ENCODE results near the gene ZSWIM5.

DNA sequence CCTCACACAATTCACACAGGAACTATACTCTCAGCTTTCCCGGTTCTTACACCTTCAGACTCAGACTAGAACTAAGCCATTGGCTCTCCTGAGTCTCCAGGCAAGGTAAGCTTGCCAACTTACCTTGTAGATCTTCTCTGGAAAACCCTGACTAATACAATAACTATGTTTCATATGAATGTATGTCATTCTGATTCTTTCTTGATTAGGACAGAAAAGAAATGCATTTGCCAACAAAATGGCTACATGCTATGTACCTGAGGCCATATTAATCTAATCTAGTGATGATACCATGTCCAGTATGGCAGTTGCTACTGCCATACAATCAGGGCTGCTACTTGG is 9.8 kb upstream of the ZSWIM5 start:
- TF ChIP-seq, protein P1, sequence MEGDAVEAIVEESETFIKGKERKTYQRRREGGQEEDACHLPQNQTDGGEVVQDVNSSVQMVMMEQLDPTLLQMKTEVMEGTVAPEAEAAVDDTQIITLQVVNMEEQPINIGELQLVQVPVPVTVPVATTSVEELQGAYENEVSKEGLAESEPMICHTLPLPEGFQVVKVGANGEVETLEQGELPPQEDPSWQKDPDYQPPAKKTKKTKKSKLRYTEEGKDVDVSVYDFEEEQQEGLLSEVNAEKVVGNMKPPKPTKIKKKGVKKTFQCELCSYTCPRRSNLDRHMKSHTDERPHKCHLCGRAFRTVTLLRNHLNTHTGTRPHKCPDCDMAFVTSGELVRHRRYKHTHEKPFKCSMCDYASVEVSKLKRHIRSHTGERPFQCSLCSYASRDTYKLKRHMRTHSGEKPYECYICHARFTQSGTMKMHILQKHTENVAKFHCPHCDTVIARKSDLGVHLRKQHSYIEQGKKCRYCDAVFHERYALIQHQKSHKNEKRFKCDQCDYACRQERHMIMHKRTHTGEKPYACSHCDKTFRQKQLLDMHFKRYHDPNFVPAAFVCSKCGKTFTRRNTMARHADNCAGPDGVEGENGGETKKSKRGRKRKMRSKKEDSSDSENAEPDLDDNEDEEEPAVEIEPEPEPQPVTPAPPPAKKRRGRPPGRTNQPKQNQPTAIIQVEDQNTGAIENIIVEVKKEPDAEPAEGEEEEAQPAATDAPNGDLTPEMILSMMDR (IDR thresholded peaks at IDR 0.05) = no peak
- no peak for TF ChIP-seq POLR2AphosphoS5 (IDR thresholded peaks at IDR 0.05)
- TF ChIP-seq POLR2A (IDR thresholded peaks at IDR 0.05) = no peak
- no peak for TF ChIP-seq EP300 (IDR thresholded peaks at IDR 0.05)

All from upper lobe of left lung (tissue), 4 donors.